Spleen (tissue), 7 donors: Measurements from ENCODE around the gene C1QC.

ENCODE experiments used
- POLR2A ChIP-seq, 3 donors: fragments of 450-650 bp; IDR thresholded peaks; one replicate each; pipeline ENCODE4 v1.5.1; 2017; ENCODE audit warnings: antibody characterized with exemption in 3 of 3, mild to moderate bottlenecking in 1 of 3
- POLR2AphosphoS5 ChIP-seq, 3 donors: sonication (generic); formaldehyde crosslinking; IDR thresholded peaks; one replicate each; pipeline ENCODE4 v1.5.1; 2017; ENCODE audit warnings: antibody characterized with exemption in 3 of 3
- TF ChIP-seq, protein P1 (sequence below), 11 experiments: fragments of 200-600 bp in 7 of 11; fragments of 450-650 bp in 4 of 11; sonication (generic) in 4 of 11; IDR thresholded peaks in 8 of 11; conservative IDR thresholded peaks in 3 of 11; 1 replicate in 7 of 11; 2 replicates in 4 of 11; pipeline versions ENCODE4 v1.4.0 to v1.8.0; 2016 to 2021; ENCODE audit warnings: antibody characterized with exemption in 11 of 11, inconsistent platforms in 4 of 11, mild to moderate bottlenecking in 1 of 11
- donor health status: DM: no; HTN: no; CAD: no; lungs with moderate emphysema.
- donor health status: DM: no; HTN: no; CAD: no.
- donor health status: DM: no; HTN: no; CAD: no.

DNA sequence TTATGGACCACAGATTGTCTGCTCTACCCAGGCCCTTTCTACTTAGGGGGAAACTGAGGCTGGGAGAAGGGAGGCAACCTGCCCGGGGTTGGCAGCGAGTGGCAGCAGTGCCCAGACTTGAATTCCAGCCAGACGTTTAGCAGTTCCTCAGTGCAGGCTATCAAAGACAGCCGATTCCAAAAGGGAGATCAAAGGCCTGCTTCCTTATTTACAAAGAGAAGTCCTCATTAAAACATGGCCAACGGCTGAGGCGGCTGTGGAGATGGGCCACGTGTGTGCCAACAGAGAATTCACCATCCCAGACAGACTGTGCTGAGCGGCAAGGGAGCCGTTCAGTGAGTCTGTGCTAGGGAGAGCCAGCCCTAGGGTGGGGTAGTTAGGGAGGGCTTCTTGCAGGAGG, 37.3 kb downstream of the C1QC start:
- TF ChIP-seq, protein P1, sequence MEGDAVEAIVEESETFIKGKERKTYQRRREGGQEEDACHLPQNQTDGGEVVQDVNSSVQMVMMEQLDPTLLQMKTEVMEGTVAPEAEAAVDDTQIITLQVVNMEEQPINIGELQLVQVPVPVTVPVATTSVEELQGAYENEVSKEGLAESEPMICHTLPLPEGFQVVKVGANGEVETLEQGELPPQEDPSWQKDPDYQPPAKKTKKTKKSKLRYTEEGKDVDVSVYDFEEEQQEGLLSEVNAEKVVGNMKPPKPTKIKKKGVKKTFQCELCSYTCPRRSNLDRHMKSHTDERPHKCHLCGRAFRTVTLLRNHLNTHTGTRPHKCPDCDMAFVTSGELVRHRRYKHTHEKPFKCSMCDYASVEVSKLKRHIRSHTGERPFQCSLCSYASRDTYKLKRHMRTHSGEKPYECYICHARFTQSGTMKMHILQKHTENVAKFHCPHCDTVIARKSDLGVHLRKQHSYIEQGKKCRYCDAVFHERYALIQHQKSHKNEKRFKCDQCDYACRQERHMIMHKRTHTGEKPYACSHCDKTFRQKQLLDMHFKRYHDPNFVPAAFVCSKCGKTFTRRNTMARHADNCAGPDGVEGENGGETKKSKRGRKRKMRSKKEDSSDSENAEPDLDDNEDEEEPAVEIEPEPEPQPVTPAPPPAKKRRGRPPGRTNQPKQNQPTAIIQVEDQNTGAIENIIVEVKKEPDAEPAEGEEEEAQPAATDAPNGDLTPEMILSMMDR (IDR thresholded peaks at IDR 0.05 in 8 of 11, conservative IDR thresholded peaks at IDR 0.05 in 3 of 11): no peak
- no peak for TF ChIP-seq POLR2A (IDR thresholded peaks at IDR 0.05)
- no peak for TF ChIP-seq POLR2AphosphoS5 (IDR thresholded peaks at IDR 0.05)
